GM08714 (cell line): ENCODE results near the gene SLC25A25.
"Not testable (repeated sequence)": the region's sequence is repeated elsewhere in the genome, so short reads cannot be mapped to it uniquely, and the experiment has no call there.

ENCODE experiments used
- H3K4me3 ChIP-seq: fragments of 200-500 bp; sonication (Bioruptor generic); 2 replicates; pipeline ENCODE4 v1.5.1; 2014; ENCODE audit warnings: mild to moderate bottlenecking, low read length, inconsistent platforms
- ZNF274 ChIP-seq: IDR thresholded peaks from 2 replicates; pipeline ENCODE4 v1.6.1; 2012; ENCODE audit warnings: mild to moderate bottlenecking, low read depth, low read length

Gene SLC25A25

GRCh38 chr9:128123451-128124080 lies 55.5 kb downstream of the SLC25A25 start:
- H3K4me3 ChIP-seq: no peak overlapping the region
- TF ChIP-seq ZNF274: no peak

DNA sequence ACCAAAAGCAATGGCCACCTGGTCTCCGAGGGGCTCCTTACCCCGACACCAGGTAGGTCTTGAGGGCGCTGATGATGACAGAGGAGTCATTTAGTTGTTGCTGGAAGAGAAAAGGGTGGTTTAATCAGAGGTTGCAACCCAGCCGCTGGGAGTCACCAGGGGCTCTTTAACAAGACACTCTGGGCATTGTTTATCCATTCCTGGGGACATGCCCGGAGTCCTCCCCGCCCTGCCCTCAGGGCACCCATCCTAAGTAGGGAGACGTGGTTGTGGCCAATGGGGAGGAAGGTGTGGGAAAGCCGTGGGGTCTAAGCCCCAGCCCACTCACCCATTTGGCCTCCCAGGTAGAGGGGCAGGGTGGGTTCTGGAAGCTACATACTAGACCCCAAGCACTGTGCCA lies 56.4 kb downstream of the SLC25A25 start:
- H3K4me3 ChIP-seq: no peak overlapping the region
- TF ChIP-seq ZNF274: no peak

DNA sequence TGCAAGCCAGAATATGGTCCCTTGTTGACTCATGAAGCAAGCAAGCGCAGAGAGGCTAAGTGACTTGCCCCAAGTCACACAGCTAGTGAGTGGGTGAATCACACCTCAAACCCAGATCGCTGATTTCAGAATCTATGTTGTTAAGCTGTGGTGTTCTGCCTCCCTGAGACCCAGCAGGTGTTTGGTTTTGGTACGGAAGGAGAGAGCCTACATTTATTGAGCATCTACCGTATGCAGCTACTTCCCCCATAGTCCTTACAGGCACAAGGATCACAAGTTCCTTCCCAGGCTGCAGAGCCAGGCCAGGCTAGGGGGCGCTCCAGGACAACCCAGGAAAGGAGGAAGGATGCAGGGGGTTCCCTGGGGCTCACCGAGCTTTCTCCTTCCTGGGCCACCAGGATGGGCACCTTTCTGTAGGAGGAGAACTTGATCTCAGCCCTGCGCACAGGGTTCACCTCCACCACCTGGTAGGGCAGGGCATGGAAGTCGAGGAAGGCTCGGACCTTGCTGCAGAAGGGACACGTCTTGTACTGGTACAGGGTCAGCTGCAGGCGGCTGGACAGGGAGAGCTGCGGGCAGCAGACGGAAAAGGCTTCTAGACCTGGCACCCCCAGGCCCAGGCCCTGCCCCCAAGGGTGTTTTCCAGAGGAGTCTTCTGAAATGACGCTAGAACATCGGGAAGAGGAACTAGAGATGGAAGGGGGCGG lies 57.0 kb downstream of the SLC25A25 start:
- H3K4me3 ChIP-seq: no peak overlapping the region

DNA sequence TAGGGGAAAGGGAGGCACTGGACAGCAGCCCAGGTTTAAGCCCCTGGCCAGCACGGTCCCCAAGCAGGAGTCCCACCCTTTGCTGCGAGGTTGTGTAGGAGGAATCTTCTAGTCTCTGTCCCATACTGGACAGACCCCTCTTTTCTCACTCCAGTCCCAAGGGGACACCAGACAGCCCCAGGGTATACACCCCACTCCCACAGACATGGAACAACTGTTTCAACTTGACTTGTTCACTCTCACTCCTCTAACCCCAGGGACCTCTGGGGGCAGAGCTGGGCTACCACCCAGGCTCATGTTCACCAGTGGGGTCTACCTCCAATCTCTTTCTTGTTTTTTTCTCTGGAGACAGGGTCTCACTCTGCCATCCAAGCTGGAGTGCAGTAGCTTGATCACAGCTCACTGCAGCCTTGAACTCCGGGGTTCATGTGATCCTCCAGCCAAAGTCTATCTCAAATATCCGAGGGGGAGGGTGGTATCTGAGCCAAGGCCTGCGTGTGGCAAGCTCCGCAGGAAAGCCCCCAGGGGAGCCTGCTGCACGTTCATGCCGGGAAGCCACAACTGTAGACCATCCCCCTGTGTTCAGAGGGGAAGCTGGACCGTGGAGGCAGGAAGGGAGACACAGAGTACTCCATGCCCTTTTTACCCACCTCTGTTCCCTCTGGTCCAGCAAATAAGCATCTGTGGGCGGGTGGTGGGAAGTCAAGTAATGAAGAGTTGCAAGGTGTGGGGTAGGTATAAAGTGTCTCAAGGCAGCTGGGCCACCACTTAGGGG lies 57.7 kb downstream of the SLC25A25 start:
- peak overlapping the region; percentile 98 for H3K4me3 ChIP-seq
- no peak for TF ChIP-seq ZNF274

More for the DNA sequence above, 57.0 kb downstream of the SLC25A25 start:
- TF ChIP-seq ZNF274: no peak

DNA sequence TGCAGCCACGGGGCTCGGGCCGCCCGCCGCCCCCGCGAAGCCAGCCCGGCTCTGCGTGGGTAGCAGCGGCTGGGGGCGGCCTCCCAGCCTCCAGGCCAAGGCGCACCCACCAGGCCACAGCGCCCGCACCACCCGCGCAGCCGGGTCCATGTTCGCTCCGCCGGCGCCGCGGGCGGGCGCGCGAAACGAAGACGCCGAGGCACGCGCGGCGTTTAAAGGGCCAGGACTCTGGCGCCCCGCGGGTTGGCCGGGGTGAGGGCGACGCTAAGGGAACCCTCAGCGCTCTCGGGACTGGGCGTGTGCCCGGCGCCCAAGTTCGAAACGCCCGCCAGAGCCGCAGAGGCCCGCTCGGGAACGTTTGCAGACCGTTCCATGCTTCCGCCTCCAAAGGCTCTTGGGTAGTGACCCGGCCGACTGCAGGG lies 59.5 kb downstream of the SLC25A25 start, which contains the start of gene PTGES2:
Gene PTGES2, minus strand, starts transcription at position 162 of the 422 bp plus-strand sequence. Its CDS starts 12 bp downstream, at position 150.
- TF ChIP-seq ZNF274: no peak
- peak within 1 kb of the TSS; percentile 98 for H3K4me3 ChIP-seq

DNA sequence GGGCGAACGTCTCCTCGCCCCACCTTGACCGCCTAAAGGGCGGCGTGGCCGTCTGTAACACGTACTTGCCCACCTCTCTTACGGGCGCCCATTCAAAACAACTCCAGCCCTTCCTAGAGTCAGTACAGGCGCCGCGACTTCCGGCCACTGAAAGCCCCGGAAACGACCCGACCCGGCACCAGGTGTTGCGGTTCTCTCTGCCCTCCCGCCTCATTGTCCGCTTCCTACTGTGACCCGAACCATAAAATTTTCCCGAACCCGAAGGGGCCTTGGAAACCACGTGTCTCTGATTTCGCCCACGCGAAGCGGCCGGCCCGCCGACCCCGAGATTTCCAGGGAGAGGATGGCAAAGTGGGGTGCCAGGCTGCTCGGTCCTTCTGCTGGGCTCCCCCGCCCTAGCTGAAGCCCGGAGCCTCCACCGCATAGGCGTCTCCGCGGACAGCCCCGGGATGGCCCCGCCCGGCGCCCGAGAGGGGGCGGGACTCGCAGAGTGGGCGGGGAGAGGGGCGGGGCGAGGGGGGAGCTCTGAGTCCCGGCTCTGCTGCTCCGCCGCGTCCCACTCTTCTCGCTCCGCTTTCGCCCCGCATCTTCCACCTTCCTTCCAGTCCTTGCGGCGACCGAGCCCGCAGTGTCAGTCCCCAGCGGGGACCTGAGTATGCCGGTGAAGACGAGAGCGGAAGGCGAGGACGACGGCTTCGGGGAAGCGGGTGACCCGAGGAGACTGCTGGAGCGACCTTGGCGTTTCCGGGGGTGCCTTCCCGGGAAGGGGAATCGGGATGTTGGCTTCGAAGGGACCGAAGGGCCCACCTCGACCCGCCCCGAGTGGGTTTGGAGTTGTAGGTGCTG lies 60.2 kb downstream of the SLC25A25 start:
- peak overlapping the region; percentile 98 for H3K4me3 ChIP-seq
- no peak for TF ChIP-seq ZNF274

DNA sequence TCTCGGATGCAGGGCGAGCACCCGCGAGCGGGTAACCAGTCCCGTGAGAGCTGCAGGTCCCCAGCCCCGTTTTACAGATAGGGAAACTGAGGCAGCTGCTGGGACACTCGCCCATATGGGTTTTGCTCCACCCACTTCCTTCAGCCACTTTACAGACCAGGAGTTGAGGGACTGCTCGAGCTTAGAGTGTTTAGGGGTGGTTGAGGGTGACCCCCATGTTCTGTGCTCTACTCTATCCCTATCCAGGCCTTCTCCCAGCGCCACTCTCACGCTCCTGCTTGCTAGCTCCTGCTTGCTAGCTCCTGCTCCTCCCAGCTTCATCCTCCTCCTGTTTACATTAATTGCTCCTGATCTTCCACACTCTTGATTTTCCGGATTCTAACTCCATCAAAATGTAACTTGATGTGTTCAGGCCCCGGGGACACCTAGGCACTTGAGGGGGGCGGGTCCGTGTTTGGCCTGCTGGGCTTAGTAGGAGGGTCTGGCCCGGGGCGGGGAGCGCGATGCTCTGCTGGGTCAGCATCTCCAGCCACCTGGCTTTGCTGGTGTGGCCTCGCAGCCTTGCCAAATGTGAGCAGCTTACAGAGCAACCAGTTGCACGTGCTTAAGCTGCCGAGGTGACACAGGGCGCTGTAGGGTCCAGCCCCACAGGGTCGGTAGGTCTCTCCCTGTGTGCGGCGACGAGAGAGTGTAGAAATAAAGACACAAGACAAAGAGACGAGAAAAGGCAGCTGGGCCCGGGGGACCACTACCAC lies 61.0 kb downstream of the SLC25A25 start:
- no peak for TF ChIP-seq ZNF274
- peak overlapping the region; percentile 98 for H3K4me3 ChIP-seq

DNA sequence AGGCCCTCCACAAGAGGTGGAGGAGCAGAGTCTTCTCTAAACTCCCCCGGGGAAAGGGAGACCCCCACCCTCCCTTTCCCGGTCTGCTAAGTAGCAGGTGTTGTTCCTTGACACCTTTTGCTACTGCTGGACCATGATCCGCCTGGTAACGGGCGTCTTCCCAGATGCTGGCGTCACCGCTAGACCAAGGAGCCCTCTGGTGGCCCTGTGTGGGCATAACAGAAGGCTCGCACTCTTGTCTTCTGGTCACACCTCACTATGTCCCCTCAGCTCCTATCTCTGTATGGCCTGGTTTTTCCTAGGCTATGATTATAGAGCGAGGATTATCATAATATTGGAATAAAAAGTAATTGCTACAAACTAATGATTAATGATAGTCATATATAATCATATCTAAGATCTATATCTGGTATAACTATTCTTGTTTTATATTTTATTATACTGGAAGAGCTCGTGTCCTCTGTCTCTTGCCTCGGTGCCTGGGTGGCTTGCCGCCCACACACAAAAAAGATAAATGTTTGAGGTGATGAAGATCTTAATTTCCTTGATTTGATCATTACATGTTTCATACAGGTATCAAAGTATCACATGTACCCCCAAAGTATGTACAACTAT lies 62.1 kb downstream of the SLC25A25 start:
- H3K4me3 ChIP-seq: not testable (repeated sequence)

GRCh38 chr9:128130651-128131050 lies 62.6 kb downstream of the SLC25A25 start:
- H3K4me3 ChIP-seq: not testable (repeated sequence)

DNA sequence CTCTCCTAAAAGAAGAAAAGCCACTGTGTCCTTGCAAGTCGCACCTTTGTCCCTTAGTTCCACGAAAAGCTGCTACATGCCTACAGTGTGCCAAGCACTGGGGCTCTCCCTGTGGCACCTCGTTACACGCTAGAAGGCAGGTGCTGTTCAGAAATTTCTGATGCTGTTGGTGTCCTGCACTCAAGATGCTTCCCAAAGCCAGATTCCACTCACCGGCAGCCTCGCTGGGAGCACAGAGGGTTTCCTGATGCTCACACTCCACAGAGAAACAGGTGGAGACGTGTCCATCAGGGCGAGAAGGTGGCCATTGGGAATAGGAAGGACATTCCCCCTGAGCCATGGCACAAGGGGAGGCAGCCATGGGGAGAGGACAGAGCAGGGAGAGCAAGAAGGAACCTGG lies 63.3 kb downstream of the SLC25A25 start:
- H3K4me3 ChIP-seq: not testable (repeated sequence)

DNA sequence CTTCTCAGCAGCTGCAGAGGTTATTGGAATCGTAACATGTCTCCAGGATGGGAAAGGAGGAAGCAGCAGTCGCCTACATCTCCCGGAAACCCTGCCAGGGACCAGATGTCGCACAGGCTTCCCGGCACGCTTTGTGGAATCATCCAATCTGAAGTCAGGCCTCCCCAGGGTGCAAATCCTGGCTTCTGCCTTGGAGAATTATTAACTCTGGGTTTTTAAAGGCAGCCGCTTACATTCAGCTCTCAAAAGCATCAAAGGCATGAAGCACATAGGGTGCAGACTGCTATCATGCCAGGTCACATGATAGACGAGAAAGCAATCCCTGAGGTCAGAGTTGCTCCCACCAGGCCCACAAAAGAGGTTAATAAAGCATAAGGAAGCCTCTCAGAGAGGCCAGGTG lies 64.1 kb downstream of the SLC25A25 start:
- H3K4me3 ChIP-seq: not testable (repeated sequence)

- not testable (repeated sequence) for H3K4me3 ChIP-seq
These were observed 67.5 kb downstream of the SLC25A25 start for GRCh38 chr9:128135561-128135960.
